Kidney (tissue), 14 donors: ENCODE data around the gene ABHD2. TPM values are rescaled to one million over a fixed set of nuclear protein-coding genes. Genes with fewer than 3 reads are reported as not detected.
"Not testable (repeated sequence)": the region's sequence is repeated elsewhere in the genome, so short reads cannot be mapped to it uniquely, and the experiment has no call there.

Source experiments
- DNase-seq, 5 donors: peaks; one replicate each; pipeline ENCODE4 v3.0.0-alpha.2; 2013 to 2020
- FAIRE-seq: peaks from 2 replicates; lab custom pipeline; 2012; peaks lifted over from hg19 to GRCh38; lab: Jason Lieb, UNC
- H3K27ac ChIP-seq, 2 donors: one replicate each; pipeline ENCODE4 v1.7.0; 2013; ENCODE audit warnings: low read depth in 2 of 2, low read length in 2 of 2, inconsistent platforms in 1 of 2
- H3K27me3 ChIP-seq: one replicate; pipeline ENCODE4 v1.7.1; 2013; ENCODE audit warnings: low read length, inconsistent platforms; ENCODE audit not compliant: control insufficient read depth, insufficient read depth
- H3K36me3 ChIP-seq, 3 donors: one replicate each; pipeline versions ENCODE4 v1.7.0 to v1.7.1; 2013; ENCODE audit warnings: low read length in 3 of 3, control low read depth in 1 of 3, inconsistent platforms in 1 of 3; ENCODE audit not compliant: insufficient read depth in 3 of 3, control insufficient read depth in 2 of 3
- H3K4me1 ChIP-seq, 3 donors: one replicate each; pipeline versions ENCODE4 v1.7.0 to v1.7.1; 2013; ENCODE audit warnings: low read length in 3 of 3, inconsistent platforms in 1 of 3, low read depth in 1 of 3; ENCODE audit not compliant: control insufficient read depth in 2 of 3, insufficient read depth in 2 of 3
- H3K4me3 ChIP-seq, 3 donors: one replicate each; pipeline versions ENCODE4 v1.7.0 to v1.8.1; 2013; ENCODE audit warnings: low read length in 3 of 3, control low read depth in 1 of 3, inconsistent platforms in 1 of 3
- H3K9ac ChIP-seq, 3 donors: one replicate each; pipeline versions ENCODE4 v1.7.0 to v1.7.1; 2013; ENCODE audit warnings: low read length in 3 of 3, control low read depth in 1 of 3, inconsistent platforms in 1 of 3
- H3K9me3 ChIP-seq, 3 donors: one replicate each; pipeline versions ENCODE4 v1.7.0 to v1.7.1; 2013; ENCODE audit warnings: low read length in 3 of 3, control low read depth in 1 of 3, inconsistent platforms in 1 of 3; ENCODE audit not compliant: control insufficient read depth in 2 of 3, insufficient read depth in 1 of 3
- intact Hi-C: fragments of 100-400 bp; cut with DNase I; formaldehyde crosslinking; loops from one replicate; pipeline ENCODE4 v1.11.1; 2022
- polyA plus RNA-seq: library from polyadenylated mRNA; stranded (reverse); fragments of 350-450 nt; fragmentation: Illumina TruSeq; extraction: RNeasy Lipid Tissue Mini Kit (QIAGEN cat#74804); gene quantifications from one replicate; pipeline ENCODE4 v1.2.3, GENCODE V29; 2014; ENCODE audit warnings: low read depth, low replicate concordance; ENCODE audit not compliant: insufficient read depth
- total RNA-seq: library from RNA; stranded (reverse); fragmentation: NEBNext Ultra II Directional; extraction: Animal tissue kit (Norgen Biotek cat#: 25700); gene quantifications from one replicate; pipeline ENCODE4 v1.2.1, GENCODE V29; 2021
- TF ChIP-seq, protein P1 (sequence below): IDR thresholded peaks from 3 replicates; pipeline ENCODE4 v1.5.1; 2012; ENCODE audit warnings: mild to moderate bottlenecking, moderate library complexity, borderline replicate concordance; ENCODE audit not compliant: insufficient read depth; ENCODE audit errors: extremely low read depth
- donor health status: control.
- donor health status: control.
- donor health status: control.
- donor health status: control.
- donor health status: control.
- donor health status: DM: yes; HTN: yes; CAD: no.
- donor health status: Normal renal cell carcinoma (clear cell type).

The ABHD2 gene
- total and polyA plus RNA-seq, 2 donors from 2014 or later, result 13.3 to 123 TPM

DNA sequence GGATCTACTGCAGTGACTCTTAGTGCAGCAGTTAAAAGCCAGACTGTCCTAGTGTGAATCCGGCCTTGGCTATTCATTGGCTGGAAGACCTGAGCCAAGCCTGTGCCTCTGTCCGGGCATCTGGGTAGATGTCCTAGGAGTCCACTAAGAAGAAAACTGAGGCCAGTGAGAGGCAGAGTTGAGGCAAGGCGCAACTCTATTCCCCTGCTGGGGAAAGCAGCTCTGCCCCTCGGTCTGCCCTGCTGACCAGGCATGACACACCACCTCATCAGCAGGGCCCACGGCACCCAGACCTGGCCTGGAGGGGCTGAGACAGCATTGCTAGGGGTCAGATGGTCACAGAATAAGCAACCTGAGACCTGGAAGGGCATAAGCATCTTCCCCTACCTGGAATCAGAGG, 46.7 kb upstream of the ABHD2 start:
- DNase-seq (no peak), FAIRE-seq (no peak)
- Histone ChIP-seq H3K9ac (no peak overlapping the region), H3K36me3 (no peaks in the 10 kb centered on the region), H3K4me3 (no peak overlapping the region), H3K9me3 (no peaks in the 10 kb centered on the region), H3K27me3 (no peaks in the 10 kb centered on the region), H3K27ac (no peak overlapping the region), H3K4me1 (no peaks in the 10 kb centered on the region)
- intact Hi-C loops, result no loop called here
- TF ChIP-seq, protein P1, sequence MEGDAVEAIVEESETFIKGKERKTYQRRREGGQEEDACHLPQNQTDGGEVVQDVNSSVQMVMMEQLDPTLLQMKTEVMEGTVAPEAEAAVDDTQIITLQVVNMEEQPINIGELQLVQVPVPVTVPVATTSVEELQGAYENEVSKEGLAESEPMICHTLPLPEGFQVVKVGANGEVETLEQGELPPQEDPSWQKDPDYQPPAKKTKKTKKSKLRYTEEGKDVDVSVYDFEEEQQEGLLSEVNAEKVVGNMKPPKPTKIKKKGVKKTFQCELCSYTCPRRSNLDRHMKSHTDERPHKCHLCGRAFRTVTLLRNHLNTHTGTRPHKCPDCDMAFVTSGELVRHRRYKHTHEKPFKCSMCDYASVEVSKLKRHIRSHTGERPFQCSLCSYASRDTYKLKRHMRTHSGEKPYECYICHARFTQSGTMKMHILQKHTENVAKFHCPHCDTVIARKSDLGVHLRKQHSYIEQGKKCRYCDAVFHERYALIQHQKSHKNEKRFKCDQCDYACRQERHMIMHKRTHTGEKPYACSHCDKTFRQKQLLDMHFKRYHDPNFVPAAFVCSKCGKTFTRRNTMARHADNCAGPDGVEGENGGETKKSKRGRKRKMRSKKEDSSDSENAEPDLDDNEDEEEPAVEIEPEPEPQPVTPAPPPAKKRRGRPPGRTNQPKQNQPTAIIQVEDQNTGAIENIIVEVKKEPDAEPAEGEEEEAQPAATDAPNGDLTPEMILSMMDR, result no peak

DNA sequence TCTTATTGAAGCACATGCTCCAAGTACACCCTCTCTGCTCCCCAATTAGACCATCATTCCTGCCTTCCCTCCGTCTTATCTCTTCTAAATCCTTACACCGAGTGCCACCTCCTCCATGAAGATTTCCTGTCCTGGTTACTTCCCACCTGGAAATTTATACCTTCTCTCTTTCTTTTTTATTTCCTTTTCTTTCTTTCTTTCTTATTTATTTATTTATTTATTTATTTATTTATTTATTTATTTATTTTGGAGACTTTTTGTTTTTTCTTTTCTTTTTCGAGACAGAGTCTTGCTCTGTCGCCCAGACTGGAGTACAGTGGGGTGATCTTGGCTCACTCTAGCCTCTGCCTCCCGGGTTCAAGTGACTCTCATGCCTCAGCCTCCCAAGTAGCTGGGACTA, 45.9 kb upstream of the ABHD2 start:
- FAIRE-seq (no peak), DNase-seq (no peak)
- intact Hi-C loops, result no loop called here
- Histone ChIP-seq H3K36me3 (no peaks in the 10 kb centered on the region), H3K27me3 (no peaks in the 10 kb centered on the region), H3K9ac (no peak overlapping the region), H3K9me3 (no peaks in the 10 kb centered on the region), H3K4me1 (no peaks in the 10 kb centered on the region), H3K4me3 (no peak overlapping the region), H3K27ac (no peak overlapping the region)
- TF ChIP-seq, protein P1, result no peak

DNA sequence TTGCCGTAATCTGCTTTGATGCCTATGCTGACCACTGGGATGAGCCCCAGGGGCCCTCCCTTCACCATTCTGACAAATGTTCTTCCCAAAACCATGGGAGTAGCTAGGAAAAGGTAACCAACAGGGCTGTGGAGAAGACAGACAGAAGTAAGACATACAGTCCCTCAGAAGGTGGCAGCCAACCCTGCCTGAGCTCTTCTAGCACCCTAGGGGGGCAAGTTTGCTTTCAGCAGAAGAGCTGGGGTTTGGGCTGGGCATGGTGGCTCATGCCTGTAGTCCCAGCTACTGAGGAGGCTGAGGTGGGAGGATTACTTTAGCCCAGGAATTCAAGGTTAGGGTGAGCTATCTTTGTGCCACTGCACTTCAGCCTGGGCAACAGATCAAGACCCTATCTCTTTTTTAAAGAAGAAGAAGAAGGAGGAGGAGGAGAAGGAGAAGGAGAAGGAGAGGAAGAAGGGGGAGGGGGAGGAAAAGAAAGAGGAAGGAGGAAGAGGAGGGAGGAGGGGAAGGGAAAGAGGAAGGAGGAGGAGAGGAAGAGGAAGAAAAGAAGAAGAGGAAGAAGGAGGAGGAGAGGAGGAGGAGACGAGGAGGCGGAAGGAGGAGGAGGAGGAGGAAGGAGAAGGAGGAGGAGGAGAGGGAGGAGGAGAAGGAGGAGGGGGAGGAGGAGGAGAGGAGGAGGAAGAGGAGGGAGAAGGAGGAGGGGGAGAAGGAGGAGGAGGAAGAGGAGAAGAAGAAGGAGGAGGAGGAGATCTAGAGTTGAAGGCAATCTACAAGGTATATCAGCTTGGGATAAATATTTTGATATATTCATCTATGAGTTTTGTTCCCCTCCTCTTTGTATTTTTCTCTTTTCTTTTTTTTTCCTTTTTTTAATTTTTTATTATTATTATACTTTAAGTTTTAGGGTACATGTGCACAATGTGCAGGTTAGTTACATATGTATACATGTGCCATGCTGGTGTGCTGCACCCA, 44.9 kb upstream of the ABHD2 start:
- Histone ChIP-seq H3K27me3 (no peaks in the 10 kb centered on the region), H3K9me3 (no peaks in the 10 kb centered on the region), H3K9ac (no peak overlapping the region), H3K27ac (no peak overlapping the region), H3K36me3 (no peaks in the 10 kb centered on the region), H3K4me1 (no peaks in the 10 kb centered on the region), H3K4me3 (no peak overlapping the region)
- intact Hi-C loops, result no loop called here
- TF ChIP-seq, protein P1, result no peak
- FAIRE-seq (no peak), DNase-seq (no peak)

DNA sequence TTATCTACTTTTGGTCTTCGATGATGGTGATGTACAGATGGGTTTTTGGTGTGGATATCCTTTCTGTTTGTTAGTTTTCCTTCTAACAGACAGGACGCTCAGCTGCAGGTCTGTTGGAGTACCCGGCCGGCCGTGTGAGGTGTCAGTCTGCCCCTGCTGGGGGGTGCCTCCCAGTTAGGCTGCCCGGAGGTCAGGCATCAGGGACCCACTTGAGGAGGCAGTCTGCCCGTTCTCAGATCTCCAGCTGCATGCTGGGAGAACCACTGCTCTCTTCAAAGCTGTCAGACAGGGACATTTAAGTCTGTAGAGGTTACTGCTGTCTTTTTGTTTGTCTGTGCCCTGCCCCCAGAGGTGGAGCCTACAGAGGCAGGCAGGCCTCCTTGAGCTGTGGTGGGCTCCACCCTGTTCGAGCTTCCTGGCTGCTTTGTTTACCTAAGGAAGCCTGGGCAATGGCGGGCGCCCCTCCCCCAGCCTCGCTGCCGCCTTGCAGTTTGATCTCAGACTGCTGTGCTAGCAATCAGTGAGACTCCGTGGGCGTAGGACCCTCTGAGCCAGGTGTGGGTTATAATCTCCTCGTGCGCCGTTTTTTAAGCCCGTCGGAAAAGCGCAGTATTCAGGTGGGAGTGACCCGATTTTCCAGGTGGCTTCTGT, 39.1 kb upstream of the ABHD2 start:
- FAIRE-seq, result not testable (repeated sequence)

More for the DNA sequence above, 39.1 kb upstream of the ABHD2 start:
- intact Hi-C loops, H3K9ac ChIP-seq, H3K27me3 ChIP-seq, H3K9me3 ChIP-seq, H3K4me1 ChIP-seq, H3K27ac ChIP-seq, DNase-seq, H3K4me3 ChIP-seq, H3K36me3 ChIP-seq: not testable (repeated sequence)
